ENCODE data around the gene CTTNBP2.

The CTTNBP2 gene

GRCh38 chr7:117896339-117896738, 23.1 kb upstream of the CTTNBP2 start:
- Histone ChIP-seq H3K36me3 (ENCODE audit: control insufficient read depth in 2 of 2, insufficient read depth in 1 of 2, low read length in 2 of 2) (no peaks in the 10 kb centered on the region), H3K4me3 (ENCODE audit: low read depth, low read length) (no peak overlapping the region), H3K27ac (ENCODE audit: extremely low read depth, low read depth, low read length) (no peak overlapping the region), H3K4me1 (ENCODE audit: control insufficient read depth, insufficient read depth, low read length) (no peaks in the 10 kb centered on the region), H3K9me3 (ENCODE audit: control insufficient read depth, insufficient read depth, low read depth, low read length) (no peaks in the 10 kb centered on the region)
- ChIA-PET POLR2A (no interaction called here), CTCF (interaction anchor here (0.7 kb wide), 1 partner anchor 23 kb away, joined by 4 read pairs; no protein-coding TSS in a partner anchor)
- TF ChIP-seq SCRT1 (tag by site-specific recombination; IDR thresholded peaks at IDR 0.05; ENCODE audit: borderline replicate concordance) (no peak), MYNN (tag by site-specific recombination; IDR thresholded peaks at IDR 0.05; ENCODE audit: borderline replicate concordance) (no peak), ZNF112 (tag by site-specific recombination; IDR thresholded peaks at IDR 0.05) (no peak), GLIS1 (tag by site-specific recombination; IDR thresholded peaks at IDR 0.05) (no peak), ZNF280D (tag by site-specific recombination; IDR thresholded peaks at IDR 0.05) (no peak), KLF10 (tag by site-specific recombination; IDR thresholded peaks at IDR 0.05) (no peak)

- CTCF ChIA-PET: no interaction called here
- Histone ChIP-seq H3K4me3 (ENCODE audit: low read depth, low read length) (no peak overlapping the region), H3K36me3 (ENCODE audit: control insufficient read depth in 2 of 2, insufficient read depth in 1 of 2, low read length in 2 of 2) (no peaks in the 10 kb centered on the region), H3K9me3 (ENCODE audit: control insufficient read depth, insufficient read depth, low read depth, low read length) (no peaks in the 10 kb centered on the region), H3K4me1 (ENCODE audit: control insufficient read depth, insufficient read depth, low read length) (no peaks in the 10 kb centered on the region), H3K27ac (ENCODE audit: extremely low read depth, low read depth, low read length) (no peak overlapping the region)
- no peak for TF ChIP-seq ZSCAN23 (tag by site-specific recombination; IDR thresholded peaks at IDR 0.05)
- POLR2A ChIA-PET: no interaction called here
Measured at GRCh38 chr7:117895276-117895675, 22.0 kb upstream of the CTTNBP2 start.

DNA sequence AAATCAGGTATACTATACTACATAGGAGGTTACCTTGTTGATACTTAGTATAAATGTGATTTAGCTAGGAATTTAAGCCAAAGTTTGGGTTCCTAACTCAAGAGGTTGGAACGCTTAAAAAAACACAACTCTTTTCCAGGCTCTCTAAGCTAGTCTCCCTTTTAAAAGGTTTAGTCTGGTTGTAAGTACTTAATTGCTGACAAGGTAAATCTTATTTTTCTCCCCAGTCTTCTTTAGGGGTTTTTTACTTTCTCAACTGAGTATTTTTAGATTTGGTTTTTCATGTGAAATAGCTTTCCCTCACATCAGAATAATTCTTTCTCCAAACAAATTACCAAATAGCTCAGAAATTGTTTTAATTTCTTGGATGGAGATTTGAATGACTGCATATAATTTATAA, 20.8 kb upstream of the CTTNBP2 start:
- Histone ChIP-seq H3K9me3 (ENCODE audit: control insufficient read depth, insufficient read depth, low read depth, low read length) (no peaks in the 10 kb centered on the region), H3K4me3 (ENCODE audit: low read depth, low read length) (no peak overlapping the region), H3K27ac (ENCODE audit: extremely low read depth, low read depth, low read length) (no peak overlapping the region), H3K36me3 (ENCODE audit: control insufficient read depth in 2 of 2, insufficient read depth in 1 of 2, low read length in 2 of 2) (no peaks in the 10 kb centered on the region), H3K4me1 (ENCODE audit: control insufficient read depth, insufficient read depth, low read length) (no peaks in the 10 kb centered on the region)
- TF ChIP-seq ZNF416 (tag by site-specific recombination; IDR thresholded peaks at IDR 0.05) (no peak), ZNF48 (tag by site-specific recombination; IDR thresholded peaks at IDR 0.05) (no peak), TRIM28 (IDR thresholded peaks at IDR 0.05; ENCODE audit: borderline replicate concordance, low read length) (no peak), YY1 (tag by site-specific recombination; IDR thresholded peaks at IDR 0.05) (no peak), MEIS1 (CRISPR knock-in tag; IDR thresholded peaks at IDR 0.05; ENCODE audit: borderline replicate concordance) (no peak), ZFP37 (tag by site-specific recombination; IDR thresholded peaks at IDR 0.05) (no peak), ZNF501 (tag by site-specific recombination; IDR thresholded peaks at IDR 0.05) (no peak), ZSCAN4 (tag by site-specific recombination; IDR thresholded peaks at IDR 0.05) (no peak), ZNF76 (tag by site-specific recombination; IDR thresholded peaks at IDR 0.05; ENCODE audit: borderline replicate concordance, low read depth) (no peak), OSR2 (tag by site-specific recombination; IDR thresholded peaks at IDR 0.05) (no peak), FEZF1 (tag by site-specific recombination; IDR thresholded peaks at IDR 0.05) (no peak), ZNF10 (tag by site-specific recombination; IDR thresholded peaks at IDR 0.05) (no peak)
- ChIA-PET POLR2A (no interaction called here), CTCF (no interaction called here)
